Measurements from ENCODE around the gene C14orf119.

The C14orf119 gene

DNA sequence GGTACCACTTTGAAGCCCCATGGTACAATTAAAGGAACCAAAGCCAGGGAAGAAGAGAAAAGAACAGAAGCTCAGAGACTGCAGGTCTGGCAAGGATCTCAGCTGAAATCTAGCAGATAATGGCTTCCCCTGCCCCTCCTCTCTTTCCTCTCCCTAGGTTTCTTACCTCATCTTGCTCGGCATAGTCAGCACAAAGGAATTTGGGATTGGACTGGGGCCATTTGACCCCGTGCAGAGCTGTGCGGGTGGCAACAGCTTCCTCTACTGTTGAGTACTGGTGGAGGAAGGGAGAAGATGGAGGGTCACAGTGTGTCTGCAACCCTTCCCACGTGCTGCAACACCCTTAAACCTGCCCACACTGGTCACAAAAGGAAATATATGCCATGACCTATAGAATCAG is 33.3 kb upstream of the C14orf119 start:
- DNase-seq, result no peak

DNA sequence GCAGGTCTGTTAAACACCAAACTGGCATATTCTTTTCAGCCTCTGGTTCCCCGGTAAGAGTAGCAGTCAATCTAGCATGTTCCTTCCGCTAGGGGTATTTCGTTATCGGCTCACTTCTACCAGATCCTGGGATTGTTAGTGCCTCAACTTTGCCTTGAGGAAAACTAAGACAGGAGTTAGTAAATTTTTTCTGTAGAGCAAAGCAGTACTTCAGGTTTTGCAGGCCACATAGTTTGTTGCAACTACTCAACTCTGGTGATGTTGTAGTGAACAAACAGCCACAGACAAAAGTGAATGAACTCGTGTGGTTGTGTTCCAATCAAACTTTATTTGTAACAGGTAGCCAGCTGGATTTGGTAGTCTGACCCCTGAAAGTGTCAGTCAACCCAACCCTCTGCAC is 31.7 kb upstream of the C14orf119 start:
- no peak for DNase-seq

DNA sequence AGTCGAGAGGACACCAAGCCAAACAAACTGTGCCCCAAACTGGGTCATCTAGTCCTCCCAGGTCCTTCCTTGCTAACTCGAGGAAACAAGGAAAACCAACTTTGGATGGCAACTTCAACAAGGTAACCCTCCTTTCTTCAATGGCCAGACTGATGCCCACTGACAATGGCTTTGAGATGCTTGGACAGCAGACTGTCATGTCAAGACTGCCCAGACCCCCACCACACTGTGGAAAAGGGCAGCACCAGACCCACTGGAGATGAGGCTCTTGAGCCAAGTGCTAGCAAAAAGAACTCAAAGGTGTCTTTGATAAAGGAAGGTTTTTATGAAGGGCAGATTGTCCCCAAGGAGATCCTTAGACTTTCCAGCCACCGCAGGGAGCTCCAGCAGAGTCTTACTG is 28.9 kb upstream of the C14orf119 start:
- no peak for DNase-seq

DNA sequence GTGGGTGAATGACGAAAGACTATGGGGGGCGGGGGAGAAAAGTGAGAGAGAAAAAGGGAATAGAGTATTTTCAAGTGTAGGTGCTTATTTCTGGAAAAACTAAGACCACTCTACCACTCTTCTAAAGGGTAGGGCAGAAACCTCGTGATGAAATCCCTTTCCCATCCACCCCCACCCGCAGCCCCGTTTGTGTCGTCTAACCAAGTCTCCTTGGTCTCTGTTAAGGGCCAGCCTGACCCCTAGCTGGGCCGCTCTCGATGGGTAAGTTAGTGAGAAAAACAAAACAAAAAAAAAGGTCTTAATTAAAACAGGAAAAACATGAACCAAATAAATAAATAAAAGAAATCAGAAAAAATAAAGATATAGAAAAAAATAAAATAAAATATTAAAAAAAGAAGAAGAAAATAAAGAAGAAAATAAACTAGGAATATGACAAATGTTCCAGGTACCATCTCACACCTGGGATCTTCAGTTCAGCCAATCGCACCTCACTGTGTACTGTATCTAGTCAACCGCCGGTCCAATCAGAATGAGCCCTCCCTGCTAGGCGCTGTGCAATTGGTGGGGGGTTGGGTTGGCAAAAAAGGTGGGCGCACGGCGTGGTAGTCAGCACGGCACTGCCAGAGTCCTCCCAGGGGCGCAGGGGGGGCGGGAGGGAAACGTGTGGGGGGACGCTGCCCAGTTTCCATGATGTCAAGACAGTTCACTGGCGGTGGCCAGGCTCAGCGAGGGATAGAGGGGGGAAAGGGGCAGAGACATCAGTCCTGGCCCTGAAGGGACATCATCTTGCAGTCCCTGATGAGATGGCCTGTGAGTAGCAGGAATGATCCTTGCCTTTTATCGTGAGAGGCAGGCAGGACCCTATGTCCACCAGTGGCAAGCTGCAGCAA is 28.2 kb upstream of the C14orf119 start:
- DNase-seq, result no peak

GRCh38 chr14:23067847-23068788 is 27.2 kb upstream of the C14orf119 start:
- no peak for DNase-seq

- no peak for DNase-seq
Observed at GRCh38 chr14:23068789-23069412, 26.4 kb upstream of the C14orf119 start.

GRCh38 chr14:23069413-23069806 is 25.9 kb upstream of the C14orf119 start:
- DNase-seq, result no peak

GRCh38 chr14:23070262-23071129 is 24.8 kb upstream of the C14orf119 start:
- no peak for DNase-seq

- no peak for DNase-seq
Observed at GRCh38 chr14:23071244-23071920, 23.9 kb upstream of the C14orf119 start.

- no peak for DNase-seq
Observed at GRCh38 chr14:23071921-23072539, 23.3 kb upstream of the C14orf119 start.

GRCh38 chr14:23074906-23075305 is 20.4 kb upstream of the C14orf119 start:
- DNase-seq, result no peak

DNA sequence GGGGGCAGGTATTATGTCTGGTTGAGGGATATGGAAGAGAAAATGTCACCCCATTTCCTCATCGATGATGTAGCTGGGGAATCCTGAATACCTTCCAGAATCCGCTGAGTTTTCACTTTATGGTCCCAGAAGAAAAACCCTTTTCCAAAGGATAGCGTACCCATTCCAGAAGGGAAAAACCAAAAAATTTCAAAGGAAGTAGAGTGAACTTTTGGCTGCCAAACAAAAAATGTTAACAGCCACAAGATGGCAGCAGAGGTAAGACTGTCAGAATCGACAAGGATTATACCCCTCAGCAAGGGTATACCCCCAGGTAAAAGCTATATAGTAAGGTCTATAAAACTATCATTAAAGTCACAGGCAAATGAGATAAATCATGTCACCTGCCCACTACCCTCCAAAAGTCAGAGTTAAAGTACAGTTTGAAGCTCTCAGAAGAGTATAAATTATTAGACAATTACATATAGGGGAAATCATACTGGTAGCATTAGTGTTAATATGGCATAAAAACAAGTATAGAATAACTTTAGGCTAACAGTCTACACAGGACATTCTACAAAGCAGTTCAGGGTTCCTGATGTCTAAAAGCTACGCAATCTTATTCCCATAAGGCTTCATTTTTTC is 18.4 kb upstream of the C14orf119 start:
- no peak for DNase-seq

- no peak for DNase-seq
Observed at GRCh38 chr14:23077962-23078361, 17.3 kb upstream of the C14orf119 start.

- DNase-seq, result no peak
Observed at GRCh38 chr14:23078692-23079116, 16.6 kb upstream of the C14orf119 start.

DNA sequence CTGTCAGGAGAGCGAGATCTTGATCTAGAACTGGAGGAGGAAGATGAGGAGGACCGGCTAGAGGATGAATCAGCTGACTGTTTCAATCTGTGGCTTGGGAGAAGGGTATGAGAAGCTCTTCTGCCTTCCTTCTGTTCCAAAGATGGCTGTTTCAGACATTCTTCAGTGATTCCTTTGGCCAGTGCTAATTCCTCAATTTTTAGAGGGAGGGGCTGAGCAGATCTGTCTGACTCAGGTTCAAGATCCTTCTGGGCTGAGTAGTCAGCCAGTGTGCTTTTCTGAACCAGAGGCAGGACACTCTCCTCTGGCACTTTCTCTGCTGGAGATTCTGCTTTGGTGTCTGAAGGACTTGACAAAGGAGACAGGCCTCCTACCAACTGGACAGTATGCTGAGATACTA is 15.6 kb upstream of the C14orf119 start:
- DNase-seq, result no peak

DNA sequence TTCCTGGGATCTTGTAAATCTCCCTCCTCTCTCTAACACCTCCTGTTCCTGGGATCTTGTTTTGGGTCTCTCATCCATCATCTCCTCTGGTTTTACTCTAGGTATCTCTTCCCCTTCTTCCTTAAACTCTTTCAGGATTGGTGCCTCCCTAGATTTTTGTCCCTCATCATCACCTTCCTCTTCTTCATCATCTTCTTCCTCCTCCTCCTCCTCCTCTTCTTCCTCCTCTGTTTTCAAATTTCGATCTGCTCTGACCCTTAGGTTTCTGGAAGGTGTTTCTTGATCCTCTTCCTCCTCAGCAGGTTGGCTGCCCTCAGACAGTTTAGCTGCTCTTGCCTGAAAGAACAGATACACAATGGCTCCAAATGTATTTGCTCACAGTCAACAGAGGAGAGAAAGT is 14.8 kb upstream of the C14orf119 start:
- no peak for DNase-seq

DNA sequence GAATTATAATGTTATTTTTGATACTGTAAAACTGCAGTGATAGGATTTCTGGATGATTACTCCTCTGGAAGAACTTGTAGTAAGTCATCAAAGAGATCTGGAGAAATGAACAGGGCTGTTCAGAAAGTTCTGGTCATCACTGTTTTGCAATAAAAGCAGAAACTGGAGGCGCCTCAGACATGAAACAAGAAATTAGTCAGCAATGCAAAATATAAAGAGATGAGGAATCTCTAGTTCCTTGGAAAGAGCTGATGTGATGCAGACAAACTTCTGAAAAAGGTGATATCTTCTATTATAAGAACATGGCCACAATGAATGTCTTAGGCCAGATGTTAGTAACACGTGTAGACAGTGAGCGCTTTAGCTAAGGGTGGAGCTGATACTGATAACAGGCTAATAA is 9.8 kb upstream of the C14orf119 start:
- DNase-seq, result no peak

GRCh38 chr14:23086565-23086964 is 8.7 kb upstream of the C14orf119 start:
- no peak for DNase-seq

GRCh38 chr14:23089498-23090253 is 5.6 kb upstream of the C14orf119 start:
- DNase-seq, result no peak

- no peak for DNase-seq
Observed at GRCh38 chr14:23090254-23090636, 5.1 kb upstream of the C14orf119 start.
